COR-L47 (cell line): ENCODE results near the gene TPGS2.
"Not testable (repeated sequence)": the region's sequence is repeated elsewhere in the genome, so short reads cannot be mapped to it uniquely, and the experiment has no call there.

Experiments used
- DNase-seq: peaks from one replicate; lab custom pipeline; 2025; lab: John Stamatoyannopoulos, UW

Gene TPGS2

GRCh38 chr18:36828630-36829361 lies at the start of gene TPGS2, which contains the start of gene KIAA1328:
Gene TPGS2 (minus strand): TSS chr18:36829002. CDS start chr18:36828767, 235 bp downstream.
Gene KIAA1328 (plus strand): TSS chr18:36829127. CDS start chr18:36829139, 12 bp downstream.
- peak; percentile 98 for DNase-seq

- DNase-seq: not testable (repeated sequence)
Measured at GRCh38 chr18:36873826-36874225, 45.0 kb upstream of the TPGS2 start.

- no peak for DNase-seq
Measured at GRCh38 chr18:36872329-36872728, 43.5 kb upstream of the TPGS2 start.

- DNase-seq: no peak
Measured at GRCh38 chr18:36871801-36872200, 43.0 kb upstream of the TPGS2 start.

- no peak for DNase-seq
Measured at GRCh38 chr18:36867056-36867455, 38.3 kb upstream of the TPGS2 start.

GRCh38 chr18:36862182-36862581 lies 33.4 kb upstream of the TPGS2 start:
- no peak for DNase-seq

- DNase-seq: no peak
Measured at GRCh38 chr18:36856815-36857214, 28.0 kb upstream of the TPGS2 start.

- DNase-seq: no peak
Measured at GRCh38 chr18:36851202-36851590, 22.4 kb upstream of the TPGS2 start.

GRCh38 chr18:36850527-36851201 lies 21.9 kb upstream of the TPGS2 start:
- DNase-seq: no peak

GRCh38 chr18:36849288-36850006 lies 20.6 kb upstream of the TPGS2 start:
- no peak for DNase-seq

GRCh38 chr18:36848609-36849008 lies 19.8 kb upstream of the TPGS2 start:
- no peak for DNase-seq

- DNase-seq: no peak
Measured at GRCh38 chr18:36843784-36844183, 15.0 kb upstream of the TPGS2 start.

GRCh38 chr18:36843199-36843598 lies 14.4 kb upstream of the TPGS2 start:
- DNase-seq: no peak

GRCh38 chr18:36839835-36840234 lies 11.0 kb upstream of the TPGS2 start:
- DNase-seq: no peak

GRCh38 chr18:36835927-36836326 lies 7.1 kb upstream of the TPGS2 start:
- DNase-seq: no peak

GRCh38 chr18:36833120-36833519 lies 4.3 kb upstream of the TPGS2 start:
- DNase-seq: no peak

GRCh38 chr18:36831139-36831538 lies 2.3 kb upstream of the TPGS2 start:
- no peak for DNase-seq

- DNase-seq: peak; percentile 12
Measured at GRCh38 chr18:36830158-36830495, 1.3 kb upstream of the TPGS2 start.

- no peak for DNase-seq
Measured at GRCh38 chr18:36829362-36830157, 758 bp upstream of the TPGS2 start.

- peak; percentile 70 for DNase-seq
Measured at GRCh38 chr18:36828157-36828629, 609 bp downstream of the TPGS2 start.

GRCh38 chr18:36826556-36826955 lies 2.2 kb downstream of the TPGS2 start:
- DNase-seq: no peak

- DNase-seq: no peak
Measured at GRCh38 chr18:36825526-36825925, 3.3 kb downstream of the TPGS2 start.
